ENCODE data around the gene ANKS1B.
"Not testable (repeated sequence)": the region's sequence is repeated elsewhere in the genome, so short reads cannot be mapped to it uniquely, and the experiment has no call there.

Gene ANKS1B

GRCh38 chr12:99984271-99985128, at the start of gene ANKS1B:
ANKS1B (minus strand) TSS chr12:99984936; CDS start chr12:99984237, 699 bp downstream.
- no peak for DNase-seq (ENCODE audit: low read depth, low spot score)

- no peak for DNase-seq (ENCODE audit: low read depth, low spot score)
These were observed 47.1 kb upstream of the ANKS1B start for GRCh38 chr12:100031836-100032235.

GRCh38 chr12:100027671-100028070, 42.9 kb upstream of the ANKS1B start:
- DNase-seq (ENCODE audit: low read depth, low spot score) = no peak

GRCh38 chr12:100026241-100026640, 41.5 kb upstream of the ANKS1B start:
- DNase-seq (ENCODE audit: low read depth, low spot score) = no peak

- DNase-seq (ENCODE audit: low read depth, low spot score) = no peak
These were observed 40.3 kb upstream of the ANKS1B start for GRCh38 chr12:100024974-100025555.

GRCh38 chr12:100020370-100020769, 35.6 kb upstream of the ANKS1B start:
- no peak for DNase-seq (ENCODE audit: low read depth, low spot score)

GRCh38 chr12:100017056-100017455, 32.3 kb upstream of the ANKS1B start:
- no peak for DNase-seq (ENCODE audit: low read depth, low spot score)

- DNase-seq (ENCODE audit: low read depth, low spot score) = not testable (repeated sequence)
These were observed 31.6 kb upstream of the ANKS1B start for GRCh38 chr12:100016304-100016703.

- not testable (repeated sequence) for DNase-seq (ENCODE audit: low read depth, low spot score)
These were observed 21.1 kb upstream of the ANKS1B start for GRCh38 chr12:100005846-100006245.

- no peak for DNase-seq (ENCODE audit: low read depth, low spot score)
These were observed 13.1 kb upstream of the ANKS1B start for GRCh38 chr12:99997806-99998205.

GRCh38 chr12:99996095-99996494, 11.4 kb upstream of the ANKS1B start:
- DNase-seq (ENCODE audit: low read depth, low spot score) = no peak

- DNase-seq (ENCODE audit: low read depth, low spot score) = no peak
These were observed 895 bp upstream of the ANKS1B start for GRCh38 chr12:99985631-99986030.

GRCh38 chr12:99985129-99985570, 414 bp upstream of the ANKS1B start:
- DNase-seq (ENCODE audit: low read depth, low spot score) = no peak

- no peak for DNase-seq (ENCODE audit: low read depth, low spot score)
These were observed 1.1 kb downstream of the ANKS1B start for GRCh38 chr12:99983456-99984258.

- DNase-seq (ENCODE audit: low read depth, low spot score) = no peak
These were observed 3.0 kb downstream of the ANKS1B start for GRCh38 chr12:99981639-99982190.

- DNase-seq (ENCODE audit: low read depth, low spot score) = no peak
These were observed 5.3 kb downstream of the ANKS1B start for GRCh38 chr12:99979471-99979870.

GRCh38 chr12:99978152-99978551, 6.6 kb downstream of the ANKS1B start:
- DNase-seq (ENCODE audit: low read depth, low spot score) = no peak

- no peak for DNase-seq (ENCODE audit: low read depth, low spot score)
These were observed 7.2 kb downstream of the ANKS1B start for GRCh38 chr12:99977550-99977949.

- DNase-seq (ENCODE audit: low read depth, low spot score) = no peak
These were observed 8.0 kb downstream of the ANKS1B start for GRCh38 chr12:99976762-99977161.

- no peak for DNase-seq (ENCODE audit: low read depth, low spot score)
These were observed 9.4 kb downstream of the ANKS1B start for GRCh38 chr12:99975321-99975720.

GRCh38 chr12:99974146-99974545, 10.6 kb downstream of the ANKS1B start:
- no peak for DNase-seq (ENCODE audit: low read depth, low spot score)

GRCh38 chr12:99966429-99966828, 18.3 kb downstream of the ANKS1B start:
- DNase-seq (ENCODE audit: low read depth, low spot score) = no peak

All from iPS DF 19.7 (cell line).